Thyroid gland (tissue), 4 donors: ENCODE measurements around the gene ENAH. TPM values are rescaled to one million over a fixed set of nuclear protein-coding genes. Genes with fewer than 3 reads are reported as not detected.
A peak's percentile ranks its signal among the peaks of the same experiment; 100 is the strongest.

Experiments
- DNase-seq, 2 donors: peaks; one replicate each; pipeline ENCODE4 v3.0.0-alpha.2; 2019
- H3K27ac ChIP-seq, 3 donors: fragments of 200-600 bp; sonication (generic); 1 replicate in 2 of 3; 2 replicates in 1 of 3; pipeline ENCODE4 v1.5.1; 2016 to 2019; ENCODE audit warnings: mild to moderate bottlenecking in 1 of 3, moderate library complexity in 1 of 3
- H3K27me3 ChIP-seq: fragments of 200-600 bp; sonication (generic); one replicate; pipeline ENCODE4 v1.5.1; 2019
- H3K36me3 ChIP-seq, 2 donors: fragments of 200-600 bp; sonication (generic); one replicate each; pipeline ENCODE4 v1.5.1; 2016 to 2019
- H3K4me1 ChIP-seq, 2 donors: fragments of 200-600 bp; sonication (generic); one replicate each; pipeline ENCODE4 v1.5.1; 2017 to 2019
- H3K4me3 ChIP-seq, 3 donors: fragments of 200-600 bp; sonication (generic); replicated peaks in 1 of 3; 1 replicate in 2 of 3; 2 replicates in 1 of 3; pipeline ENCODE4 v1.5.1; 2016; ENCODE audit warnings: mild to moderate bottlenecking in 1 of 3
- H3K9me3 ChIP-seq: fragments of 200-600 bp; sonication (generic); one replicate; pipeline ENCODE4 v1.5.1; 2017
- CTCF ChIP-seq, 6 experiments: fragments of 200-600 bp in 3 of 6; fragments of 450-650 bp in 3 of 6; sonication (generic) in 3 of 6; IDR thresholded peaks; one replicate each; pipeline ENCODE4 v1.5.1; 2016 to 2019; ENCODE audit warnings: antibody characterized with exemption in 6 of 6, mild to moderate bottlenecking in 2 of 6, inconsistent platforms in 1 of 6, moderate library complexity in 1 of 6
- POLR2A ChIP-seq, 2 donors: fragments of 450-650 bp; IDR thresholded peaks; one replicate each; pipeline ENCODE4 v1.6.1; 2017; ENCODE audit warnings: antibody characterized with exemption in 2 of 2, mild to moderate bottlenecking in 2 of 2, moderate library complexity in 1 of 2
- WGBS, 2 donors: methylation state at CpG; one replicate each; pipeline ENCODE4 v1.1.5; 2017; 5-methylcytosine and 5-hydroxymethylcytosine counted together
- intact Hi-C: fragments of 100-400 bp; cut with DNase I; formaldehyde crosslinking; loops from one replicate; pipeline ENCODE4 v1.15.1; 2023
- total RNA-seq, 4 donors: library from RNA; depleted of rRNA; stranded (reverse); fragments of >200 nt; gene quantifications; one replicate each; pipeline ENCODE4 v1.2.3, GENCODE V29; 2016

The ENAH gene
- total RNA-seq, 4 donors from 2014 or later, result 24.5 to 31.4 (median 28.5) TPM

DNA sequence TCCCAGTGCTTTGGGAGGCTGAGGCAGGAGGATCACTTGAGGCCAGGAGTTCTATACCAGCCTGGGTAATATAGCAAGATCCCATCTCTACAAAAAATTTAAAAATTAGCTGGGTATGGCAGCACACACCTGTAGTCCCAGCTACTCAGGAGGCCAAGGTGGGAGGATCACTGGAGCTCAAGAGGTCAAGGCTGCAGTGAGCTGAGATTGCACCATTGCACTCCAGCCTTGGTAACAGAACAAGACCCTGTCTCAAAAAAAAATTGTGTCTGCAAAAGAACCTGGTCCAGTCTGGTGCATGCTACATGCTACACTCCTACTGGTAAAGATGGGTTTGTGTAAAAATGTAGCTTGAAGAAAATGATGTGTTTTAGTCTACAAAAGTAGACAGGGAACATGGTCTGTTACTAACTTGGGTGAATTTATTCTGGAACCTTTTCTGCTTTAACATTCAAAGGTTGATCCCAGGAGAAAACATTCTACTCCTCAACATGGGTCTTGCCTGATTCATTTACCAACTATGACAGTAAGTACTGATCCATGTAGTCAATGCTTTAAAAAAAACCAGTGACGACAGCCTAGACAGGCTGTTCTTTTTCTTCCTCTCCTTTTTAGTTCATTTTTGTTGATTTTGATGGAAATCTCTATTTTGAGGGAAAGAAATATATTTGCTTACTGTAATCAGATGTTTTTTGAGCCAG is 32.7 kb upstream of the ENAH start:
- intact Hi-C loops, result no loop called here

DNA sequence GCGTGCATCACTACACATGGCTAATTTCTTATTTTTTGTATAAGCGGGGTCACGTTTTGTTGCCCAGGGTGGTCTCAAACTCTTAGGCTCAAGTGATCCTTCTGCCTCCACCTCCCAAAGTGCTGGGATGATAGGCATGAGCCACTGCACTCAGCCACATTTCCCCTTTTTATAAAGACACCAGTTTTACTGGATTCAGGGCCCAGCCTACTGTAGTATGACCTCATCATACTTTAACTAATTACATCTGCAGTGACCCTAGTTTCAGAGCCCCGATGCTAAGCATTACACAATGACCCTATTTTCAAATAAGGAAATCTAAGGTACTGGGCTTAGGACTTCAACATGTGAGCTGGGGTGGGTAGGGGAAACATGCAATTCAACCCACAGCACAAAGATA is 31.8 kb upstream of the ENAH start:
- Histone ChIP-seq H3K36me3 (no peaks in the 10 kb centered on the region), H3K4me1 (no peaks in the 10 kb centered on the region), H3K27me3 (no peaks in the 10 kb centered on the region), H3K9me3 (no peaks in the 10 kb centered on the region), H3K27ac (no peak overlapping the region), H3K4me3 (no peak overlapping the region)
- intact Hi-C loops, result no loop called here
- WGBS, 2 donors, result 77 to 83% methylated on average over 4 of the region's 4 CpGs
- DNase-seq, result no peak
- TF ChIP-seq CTCF (IDR thresholded peaks at IDR 0.05), result no peak
- no peak for TF ChIP-seq POLR2A (IDR thresholded peaks at IDR 0.05)

More for the DNA sequence above, 32.7 kb upstream of the ENAH start:
- Histone ChIP-seq H3K9me3 (no peaks in the 10 kb centered on the region), H3K4me3 (no peak overlapping the region), H3K4me1 (no peaks in the 10 kb centered on the region), H3K36me3 (no peaks in the 10 kb centered on the region), H3K27ac (no peak overlapping the region), H3K27me3 (no peaks in the 10 kb centered on the region)
- no peak for DNase-seq
- 91 to 92% methylated on average over 1 of the region's 1 CpG for WGBS, 2 donors
- TF ChIP-seq CTCF (IDR thresholded peaks at IDR 0.05) (no peak), POLR2A (IDR thresholded peaks at IDR 0.05) (no peak)

DNA sequence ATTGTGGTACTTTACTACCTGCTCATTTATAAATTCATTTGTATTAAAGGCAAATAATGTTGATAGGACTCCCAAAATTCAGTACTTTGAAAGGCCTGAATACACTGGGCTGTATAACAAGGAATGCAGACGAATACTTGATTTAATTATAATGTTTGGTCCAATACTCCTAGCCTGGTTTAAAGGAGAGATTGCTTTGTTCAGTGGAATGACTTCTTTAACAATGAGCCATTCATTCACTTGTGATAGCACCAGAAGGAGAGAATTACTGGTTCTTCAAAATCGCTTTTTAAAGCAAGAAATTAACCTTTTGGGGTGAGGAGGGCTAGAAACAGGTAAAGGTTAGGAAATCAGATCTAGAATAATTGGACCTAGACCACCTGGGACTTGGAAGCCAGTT is 28.3 kb upstream of the ENAH start:
- H3K27me3 ChIP-seq, result no peaks in the 10 kb centered on the region
- no peak overlapping the region for H3K4me3 ChIP-seq
- H3K36me3 ChIP-seq, result no peaks in the 10 kb centered on the region
- no peak for DNase-seq
- H3K9me3 ChIP-seq, result no peaks in the 10 kb centered on the region
- peaks cover 0 to 4% of the 10 kb centered on the region in 2 donors for H3K4me1 ChIP-seq
- intact Hi-C loops, result no loop called here
- WGBS, 2 donors, result 75 to 85% methylated on average over 2 of the region's 2 CpGs
- TF ChIP-seq POLR2A (IDR thresholded peaks at IDR 0.05) (no peak), CTCF (IDR thresholded peaks at IDR 0.05) (no peak)
- H3K27ac ChIP-seq, result no peak overlapping the region

DNA sequence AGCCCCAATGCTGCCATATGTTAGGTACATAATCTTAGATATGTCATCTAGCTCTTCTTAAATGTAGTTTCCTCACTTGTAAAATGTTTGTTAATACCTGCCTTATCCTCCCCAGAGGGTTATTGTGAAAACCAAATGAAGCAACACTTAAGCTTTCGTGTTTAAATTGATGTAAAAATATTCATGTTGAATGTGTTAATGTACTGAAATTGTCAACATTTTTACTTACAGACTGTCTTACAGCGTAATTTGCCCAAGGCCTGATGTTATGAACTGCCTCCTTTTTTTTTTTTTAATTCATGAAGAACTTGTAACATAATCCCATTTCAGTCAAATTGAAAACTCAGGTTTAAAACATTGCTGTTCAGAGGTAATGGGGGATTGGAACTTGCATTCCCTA is 25.6 kb upstream of the ENAH start:
- peaks cover 0 to 4% of the 10 kb centered on the region in 2 donors for H3K4me1 ChIP-seq
- no peaks in the 10 kb centered on the region for H3K36me3 ChIP-seq
- intact Hi-C loops, result no loop called here
- DNase-seq, result no peak
- 94 to 97% methylated on average over 2 of the region's 2 CpGs for WGBS, 2 donors
- no peak overlapping the region for H3K4me3 ChIP-seq
- no peak overlapping the region for H3K27ac ChIP-seq
- TF ChIP-seq POLR2A (IDR thresholded peaks at IDR 0.05) (no peak), CTCF (IDR thresholded peaks at IDR 0.05) (no peak)
- no peaks in the 10 kb centered on the region for H3K27me3 ChIP-seq
- H3K9me3 ChIP-seq, result no peaks in the 10 kb centered on the region

DNA sequence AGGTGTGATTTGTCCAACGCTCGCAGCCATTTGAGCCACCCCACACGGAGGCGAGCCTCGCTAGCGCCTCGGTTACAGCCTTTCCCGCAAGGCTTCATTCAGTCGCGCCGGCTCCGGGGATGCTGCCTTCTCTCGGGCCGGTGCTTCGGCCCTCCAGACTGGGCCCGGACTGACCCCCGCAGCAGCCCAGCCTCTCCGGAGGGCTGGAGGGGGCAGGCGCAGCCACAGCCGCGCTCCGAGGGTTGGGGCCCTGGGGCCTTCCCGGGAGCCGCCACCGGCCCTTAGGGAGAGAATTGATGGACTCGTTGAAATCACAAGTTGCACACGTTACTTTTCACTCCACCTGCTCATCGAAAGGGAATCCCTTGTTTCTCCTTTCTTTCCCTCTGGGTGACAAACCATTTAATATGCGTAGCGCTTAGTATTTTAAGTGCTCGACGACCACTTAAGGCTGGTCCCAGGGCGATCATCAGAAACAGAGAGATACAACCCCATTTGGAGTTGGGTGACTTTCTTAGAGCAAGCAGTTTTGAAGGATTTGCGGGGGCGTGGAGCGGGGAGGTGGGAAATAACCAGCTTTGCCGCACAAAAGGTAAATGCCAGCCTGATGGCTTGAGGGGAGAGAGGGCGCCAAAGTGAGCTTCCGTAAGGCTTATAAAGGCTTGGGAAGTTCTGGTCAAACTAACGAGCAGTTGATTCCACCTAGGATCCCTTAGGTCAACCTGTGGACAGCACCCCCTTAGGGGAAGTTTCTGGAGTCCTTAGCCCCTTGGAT is 24.6 kb upstream of the ENAH start:
- DNase-seq, result peak; percentile 22 to 34
- intact Hi-C loops, result no loop called here
- WGBS, 2 donors, result 37 to 38% methylated on average over 29 to 31 of the region's 40 CpGs
- Histone ChIP-seq H3K27me3 (no peaks in the 10 kb centered on the region), H3K4me3 (peak overlapping the region in 1 of 3 donors; percentile 21), H3K36me3 (no peaks in the 10 kb centered on the region), H3K9me3 (no peaks in the 10 kb centered on the region), H3K4me1 (peaks cover 0 to 4% of the 10 kb centered on the region in 2 donors), H3K27ac (no peak overlapping the region)
- TF ChIP-seq POLR2A (IDR thresholded peaks at IDR 0.05), result no peak
- no peak for TF ChIP-seq CTCF (IDR thresholded peaks at IDR 0.05)
